ENCODE data around the gene GNAQ. TPM values are rescaled to one million over a fixed set of nuclear protein-coding genes. Genes with fewer than 3 reads are reported as not detected.

The GNAQ gene
- total RNA-seq, 1 experiment from 2014 or later: 0.51 TPM

- DNase-seq: no peak
- ChIA-PET POLR2A (ENCODE audit: unreplicated experiment) (no interaction called here), CTCF (no interaction called here)
- no peaks in the 10 kb centered on the region for H3F3A ChIP-seq (ENCODE audit: low read length, unreplicated experiment)
- no peaks in the 10 kb centered on the region for H3K9me2 ChIP-seq (replicated peaks; ENCODE audit: low read length)
- no peaks in the 10 kb centered on the region for H3K36me3 ChIP-seq (ENCODE audit: low read depth, low read length)
- H4K20me1 ChIP-seq (ENCODE audit: low read length): no peaks in the 10 kb centered on the region
- H3K4me3 ChIP-seq (ENCODE audit: low read length): no peak overlapping the region
- H3K9me3 ChIP-seq (ENCODE audit: low read length): no peaks in the 10 kb centered on the region
- H3K79me2 ChIP-seq (ENCODE audit: low read length): no peaks in the 10 kb centered on the region
- H3K27me3 ChIP-seq (ENCODE audit: low read length): no peaks in the 10 kb centered on the region
- no peak for ATAC-seq
- TF ChIP-seq CTCF (conservative IDR thresholded peaks at IDR 0.05; ENCODE audit: low read depth, low read length) (no peak), EZH2 (IDR thresholded peaks at IDR 0.05; ENCODE audit: low read length, unreplicated experiment) (no peak), EZH2phosphoT487 (IDR thresholded peaks at IDR 0.05; ENCODE audit: borderline replicate concordance, low read length) (no peak)
- intact Hi-C loops (cut with micrococcal nuclease): no loop called here
- no peak overlapping the region for H3K9ac ChIP-seq (ENCODE audit: low read length)
- no peak overlapping the region for H3K4me2 ChIP-seq (ENCODE audit: low read length)
- no peaks in the 10 kb centered on the region for H3K4me1 ChIP-seq (ENCODE audit: insufficient read depth, low read length)
- BruUV-seq (replicated peaks): no TSS peak
- no peak overlapping the region for H3K27ac ChIP-seq (ENCODE audit: low read length)
- no peak overlapping the region for H2AFZ ChIP-seq (ENCODE audit: low read length)
Observed at GRCh38 chr9:77830618-77831285, 200.9 kb downstream of the GNAQ start.

GRCh38 chr9:77829420-77829819 lies 202.2 kb downstream of the GNAQ start:
- Histone ChIP-seq H3K79me2 (ENCODE audit: low read length) (no peaks in the 10 kb centered on the region), H3K27ac (ENCODE audit: low read length) (no peak overlapping the region), H3K36me3 (ENCODE audit: low read depth, low read length) (no peaks in the 10 kb centered on the region), H3K9ac (ENCODE audit: low read length) (no peak overlapping the region), H3K9me3 (ENCODE audit: low read length) (no peaks in the 10 kb centered on the region), H3K9me2 (replicated peaks; ENCODE audit: low read length) (no peaks in the 10 kb centered on the region), H3K4me3 (ENCODE audit: low read length) (no peak overlapping the region), H3K4me2 (ENCODE audit: low read length) (no peak overlapping the region), H3K27me3 (ENCODE audit: low read length) (no peaks in the 10 kb centered on the region), H3K4me1 (ENCODE audit: insufficient read depth, low read length) (no peaks in the 10 kb centered on the region), H3F3A (ENCODE audit: low read length, unreplicated experiment) (no peaks in the 10 kb centered on the region), H2AFZ (ENCODE audit: low read length) (no peak overlapping the region), H4K20me1 (ENCODE audit: low read length) (no peaks in the 10 kb centered on the region)
- BruUV-seq (replicated peaks): no TSS peak
- intact Hi-C loops (cut with micrococcal nuclease): no loop called here
- CTCF ChIA-PET: no interaction called here
- no peak for ATAC-seq
- TF ChIP-seq EZH2 (IDR thresholded peaks at IDR 0.05; ENCODE audit: low read length, unreplicated experiment) (no peak), EZH2phosphoT487 (IDR thresholded peaks at IDR 0.05; ENCODE audit: borderline replicate concordance, low read length) (no peak), CTCF (conservative IDR thresholded peaks at IDR 0.05; ENCODE audit: low read depth, low read length) (no peak)
- DNase-seq: no peak
- POLR2A ChIA-PET (ENCODE audit: unreplicated experiment): no interaction called here

- no peaks in the 10 kb centered on the region for H3K27me3 ChIP-seq (ENCODE audit: low read length)
- TF ChIP-seq CTCF (conservative IDR thresholded peaks at IDR 0.05; ENCODE audit: low read depth, low read length): no peak
- TF ChIP-seq EZH2phosphoT487 (IDR thresholded peaks at IDR 0.05; ENCODE audit: borderline replicate concordance, low read length): no peak
- no peak for TF ChIP-seq EZH2 (IDR thresholded peaks at IDR 0.05; ENCODE audit: low read length, unreplicated experiment)
- intact Hi-C loops (cut with micrococcal nuclease): no loop called here
- H3K4me2 ChIP-seq (ENCODE audit: low read length): no peak overlapping the region
- ChIA-PET POLR2A (ENCODE audit: unreplicated experiment) (no interaction called here), CTCF (no interaction called here)
- no peaks in the 10 kb centered on the region for H3K79me2 ChIP-seq (ENCODE audit: low read length)
- no peaks in the 10 kb centered on the region for H3K9me3 ChIP-seq (ENCODE audit: low read length)
- peaks cover 1% of the 10 kb centered on the region; the same call in 1 of the 2 replicates for H3K4me1 ChIP-seq (ENCODE audit: insufficient read depth, low read length)
- H4K20me1 ChIP-seq (ENCODE audit: low read length): no peaks in the 10 kb centered on the region
- H3K27ac ChIP-seq (ENCODE audit: low read length): no peak overlapping the region
- no peak overlapping the region for H3K9ac ChIP-seq (ENCODE audit: low read length)
- no peaks in the 10 kb centered on the region for H3F3A ChIP-seq (ENCODE audit: low read length, unreplicated experiment)
- no peaks in the 10 kb centered on the region for H3K9me2 ChIP-seq (replicated peaks; ENCODE audit: low read length)
- no TSS peak for BruUV-seq (replicated peaks)
- DNase-seq (no peak), ATAC-seq (no peak)
- no peak overlapping the region for H2AFZ ChIP-seq (ENCODE audit: low read length)
- H3K4me3 ChIP-seq (ENCODE audit: low read length): no peak overlapping the region
- H3K36me3 ChIP-seq (ENCODE audit: low read depth, low read length): no peaks in the 10 kb centered on the region
Observed at GRCh38 chr9:77827104-77827784, 204.4 kb downstream of the GNAQ start.
